GM12864 (cell line): ENCODE data around the gene SEMA4D.

ENCODE experiments used
- DNase-seq: peaks from one replicate; pipeline ENCODE4 v3.0.0-alpha.2; 2011; ENCODE audit warnings: low read depth
- H3K4me3 ChIP-seq: 2 replicates; pipeline ENCODE4 v1.5.1; 2011; ENCODE audit warnings: mild to moderate bottlenecking, low read depth, low read length, control low read depth
- CTCF ChIP-seq: IDR thresholded peaks from 2 replicates; pipeline ENCODE4 v1.5.1; 2011; ENCODE audit warnings: low read depth, mild to moderate bottlenecking, moderate library complexity, low read length, control low read depth, inconsistent platforms; ENCODE audit errors: missing control alignments

Gene SEMA4D

GRCh38 chr9:89461265-89461664, 36.6 kb downstream of the SEMA4D start:
- H3K4me3 ChIP-seq: no peak overlapping the region
- no peak for DNase-seq
- TF ChIP-seq CTCF: no peak

- H3K4me3 ChIP-seq: no peak overlapping the region
- no peak for DNase-seq
- no peak for TF ChIP-seq CTCF
Observed at GRCh38 chr9:89460551-89460950, 37.4 kb downstream of the SEMA4D start.

- no peak for DNase-seq
- peak; percentile 6 for TF ChIP-seq CTCF
Observed at GRCh38 chr9:89458768-89459496, 39.0 kb downstream of the SEMA4D start.

GRCh38 chr9:89457376-89457855, 40.5 kb downstream of the SEMA4D start:
- DNase-seq: no peak
- no peak overlapping the region for H3K4me3 ChIP-seq
- no peak for TF ChIP-seq CTCF

More at GRCh38 chr9:89458768-89459496, 39.0 kb downstream of the SEMA4D start:
- no peak overlapping the region for H3K4me3 ChIP-seq

GRCh38 chr9:89455356-89455824, 42.5 kb downstream of the SEMA4D start:
- DNase-seq: no peak
- TF ChIP-seq CTCF: no peak
- H3K4me3 ChIP-seq: no peak overlapping the region

- H3K4me3 ChIP-seq: no peak overlapping the region
- TF ChIP-seq CTCF: no peak
Observed at GRCh38 chr9:89454498-89455355, 43.2 kb downstream of the SEMA4D start.

More at GRCh38 chr9:89454498-89455355, 43.2 kb downstream of the SEMA4D start:
- no peak for DNase-seq
